ENCODE data around the gene TMEM204.

The TMEM204 gene

DNA sequence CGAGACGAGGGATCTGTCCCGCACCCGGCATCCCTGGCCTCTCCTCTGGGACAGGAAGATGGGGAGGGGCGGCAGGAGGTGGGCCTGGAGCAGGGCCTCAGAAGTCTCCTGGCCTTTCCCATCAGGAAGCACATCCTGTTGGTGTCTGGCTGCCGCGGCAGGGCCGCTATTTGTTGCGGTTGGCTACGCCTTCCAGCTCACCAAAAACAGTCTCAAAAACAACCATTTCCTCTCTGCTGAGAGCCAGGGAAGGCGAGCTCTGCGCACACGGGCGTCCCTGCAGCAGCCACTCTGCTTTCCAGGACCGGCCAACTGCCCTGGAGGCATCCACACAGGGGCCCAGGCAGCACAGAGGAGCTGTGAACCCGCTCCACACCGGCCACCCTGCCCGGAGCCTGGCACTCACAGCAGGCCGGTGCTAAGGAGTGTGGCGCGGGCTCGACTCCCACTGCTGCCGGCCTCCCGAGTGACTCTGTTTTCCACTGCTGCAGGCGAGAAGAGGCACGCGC, at the start of gene TMEM204:
TMEM204 (plus strand) TSS at position 224 of the 509 bp plus-strand sequence. CDS start 610 bp downstream, outside the sequence.
- in situ Hi-C loops (cut with MboI; ENCODE audit: low pct_unique_long_range_greater_than_20kb, low sequenced_read_pairs, unreplicated experiment), result no loop called here
- TF ChIP-seq, protein P1, sequence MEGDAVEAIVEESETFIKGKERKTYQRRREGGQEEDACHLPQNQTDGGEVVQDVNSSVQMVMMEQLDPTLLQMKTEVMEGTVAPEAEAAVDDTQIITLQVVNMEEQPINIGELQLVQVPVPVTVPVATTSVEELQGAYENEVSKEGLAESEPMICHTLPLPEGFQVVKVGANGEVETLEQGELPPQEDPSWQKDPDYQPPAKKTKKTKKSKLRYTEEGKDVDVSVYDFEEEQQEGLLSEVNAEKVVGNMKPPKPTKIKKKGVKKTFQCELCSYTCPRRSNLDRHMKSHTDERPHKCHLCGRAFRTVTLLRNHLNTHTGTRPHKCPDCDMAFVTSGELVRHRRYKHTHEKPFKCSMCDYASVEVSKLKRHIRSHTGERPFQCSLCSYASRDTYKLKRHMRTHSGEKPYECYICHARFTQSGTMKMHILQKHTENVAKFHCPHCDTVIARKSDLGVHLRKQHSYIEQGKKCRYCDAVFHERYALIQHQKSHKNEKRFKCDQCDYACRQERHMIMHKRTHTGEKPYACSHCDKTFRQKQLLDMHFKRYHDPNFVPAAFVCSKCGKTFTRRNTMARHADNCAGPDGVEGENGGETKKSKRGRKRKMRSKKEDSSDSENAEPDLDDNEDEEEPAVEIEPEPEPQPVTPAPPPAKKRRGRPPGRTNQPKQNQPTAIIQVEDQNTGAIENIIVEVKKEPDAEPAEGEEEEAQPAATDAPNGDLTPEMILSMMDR (IDR thresholded peaks at IDR 0.05; ENCODE audit: extremely low read depth, insufficient read depth, missing control alignments), result no peak
- no peak for DNase-seq (ENCODE audit: low spot score)

DNA sequence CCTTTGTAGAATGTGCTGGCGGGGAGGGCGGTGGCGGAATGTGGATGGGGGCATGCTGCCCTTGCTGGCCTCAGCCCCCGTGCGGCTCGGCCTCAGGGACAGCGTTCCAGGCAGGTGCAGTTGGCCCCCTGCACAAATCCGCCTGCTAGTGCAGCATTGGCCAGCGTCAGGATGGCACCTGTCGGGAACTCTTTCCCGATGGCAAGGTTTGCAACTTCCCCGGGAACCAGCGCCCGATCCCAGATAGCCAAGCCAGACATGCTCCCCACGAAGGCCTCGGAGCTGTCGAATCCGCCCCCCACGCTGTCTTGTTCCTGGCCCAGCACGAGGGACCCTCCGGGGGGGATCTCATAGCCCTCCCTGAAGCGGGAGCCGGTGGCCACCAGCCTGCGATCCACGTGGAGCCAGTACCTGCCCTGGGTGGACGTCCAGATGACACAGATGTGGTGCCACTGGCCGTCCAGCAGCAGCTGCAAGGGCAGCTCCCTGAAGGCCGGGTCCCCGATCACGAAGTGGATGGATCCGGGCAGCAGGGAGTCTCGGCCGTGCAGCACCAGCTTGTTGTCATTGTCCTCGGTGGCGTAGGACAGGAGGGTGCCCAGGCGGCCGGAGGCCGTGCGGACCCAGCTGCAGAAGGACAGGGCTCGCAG, 47.5 kb upstream of the TMEM204 start:
- no peak for DNase-seq (ENCODE audit: low spot score)
- TF ChIP-seq, protein P1 (IDR thresholded peaks at IDR 0.05; ENCODE audit: extremely low read depth, insufficient read depth, missing control alignments), result no peak
- in situ Hi-C loops (cut with MboI; ENCODE audit: low pct_unique_long_range_greater_than_20kb, low sequenced_read_pairs, unreplicated experiment), result no loop called here

DNA sequence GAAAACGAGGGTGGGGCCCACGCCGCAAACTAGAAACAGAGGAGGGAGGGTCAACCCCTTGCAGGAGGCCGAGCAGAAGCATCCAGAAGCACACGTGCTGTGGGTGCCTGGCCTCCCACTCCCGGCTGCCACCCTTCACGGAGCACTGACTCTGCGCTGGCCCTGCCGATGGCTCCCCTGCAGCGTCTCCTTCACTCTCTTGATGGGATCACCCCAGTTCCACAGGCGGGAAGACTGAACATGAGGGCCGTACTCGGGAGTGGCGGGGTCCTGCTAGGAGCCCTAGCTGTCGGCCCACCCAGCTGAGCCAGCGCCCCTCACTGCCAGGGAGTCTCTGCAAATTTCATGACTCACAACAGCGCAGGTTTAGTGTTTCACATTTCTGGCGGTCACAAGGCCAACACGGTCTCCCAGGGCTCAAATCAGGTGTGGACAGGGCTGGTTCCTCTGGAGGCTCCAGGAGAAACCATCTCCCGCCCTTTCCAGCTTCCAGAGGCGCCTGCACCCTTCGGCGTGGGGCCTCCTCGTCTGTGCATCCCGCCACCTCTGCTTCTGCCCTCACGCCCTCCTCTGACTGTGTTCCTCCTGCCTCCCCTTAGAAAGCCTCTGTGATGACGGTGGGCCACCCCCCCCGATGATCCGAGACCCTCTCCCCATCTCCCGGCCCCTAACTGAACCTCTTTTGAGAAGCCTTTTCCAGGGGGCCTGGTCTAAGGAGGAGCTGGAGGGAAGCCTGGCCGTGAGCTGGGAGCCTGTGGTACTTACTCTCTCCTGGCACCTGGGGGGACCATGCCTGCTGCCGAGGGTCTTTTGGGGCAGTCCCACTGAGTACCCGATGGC, 46.7 kb upstream of the TMEM204 start:
- in situ Hi-C loops (cut with MboI; ENCODE audit: low pct_unique_long_range_greater_than_20kb, low sequenced_read_pairs, unreplicated experiment), result no loop called here

DNA sequence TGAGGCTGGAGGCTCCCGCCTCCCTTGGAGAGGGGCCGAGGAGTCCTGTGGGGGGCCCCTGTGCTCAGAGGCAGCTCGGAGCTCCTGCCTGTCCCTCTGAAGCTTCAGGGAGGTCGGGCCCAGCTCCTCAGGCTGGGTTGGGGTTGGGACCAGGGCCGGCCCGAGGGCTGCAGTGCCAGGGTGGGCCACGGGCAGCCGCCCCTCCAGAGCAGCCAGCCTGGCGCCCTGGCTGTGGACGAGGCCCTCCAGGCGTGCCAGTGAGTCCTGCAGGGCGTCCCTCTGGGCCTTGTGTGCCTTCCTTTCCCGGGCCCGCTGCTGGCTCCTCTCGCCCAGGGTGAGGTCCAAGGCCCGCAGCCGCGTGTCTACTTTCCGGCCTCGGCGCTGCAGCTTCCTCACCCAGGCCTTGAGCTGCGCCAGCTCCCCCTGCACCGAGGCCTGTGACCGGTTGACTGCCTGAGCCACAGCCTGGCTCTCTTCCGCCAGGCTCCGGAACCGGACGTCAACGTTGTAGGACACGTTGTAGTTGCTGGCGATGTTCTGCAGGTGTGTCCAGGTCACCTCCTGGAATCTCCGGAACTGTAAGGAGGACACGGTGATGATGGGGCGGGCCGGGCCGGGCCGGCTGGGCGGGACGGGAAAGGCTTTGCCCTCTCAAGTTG, 45.9 kb upstream of the TMEM204 start:
- in situ Hi-C loops (cut with MboI; ENCODE audit: low pct_unique_long_range_greater_than_20kb, low sequenced_read_pairs, unreplicated experiment), result no loop called here
- TF ChIP-seq, protein P1 (IDR thresholded peaks at IDR 0.05; ENCODE audit: extremely low read depth, insufficient read depth, missing control alignments), result no peak
- no peak for DNase-seq (ENCODE audit: low spot score)

More for the DNA sequence above, 46.7 kb upstream of the TMEM204 start:
- no peak for DNase-seq (ENCODE audit: low spot score)
- TF ChIP-seq, protein P1 (IDR thresholded peaks at IDR 0.05; ENCODE audit: extremely low read depth, insufficient read depth, missing control alignments), result no peak

DNA sequence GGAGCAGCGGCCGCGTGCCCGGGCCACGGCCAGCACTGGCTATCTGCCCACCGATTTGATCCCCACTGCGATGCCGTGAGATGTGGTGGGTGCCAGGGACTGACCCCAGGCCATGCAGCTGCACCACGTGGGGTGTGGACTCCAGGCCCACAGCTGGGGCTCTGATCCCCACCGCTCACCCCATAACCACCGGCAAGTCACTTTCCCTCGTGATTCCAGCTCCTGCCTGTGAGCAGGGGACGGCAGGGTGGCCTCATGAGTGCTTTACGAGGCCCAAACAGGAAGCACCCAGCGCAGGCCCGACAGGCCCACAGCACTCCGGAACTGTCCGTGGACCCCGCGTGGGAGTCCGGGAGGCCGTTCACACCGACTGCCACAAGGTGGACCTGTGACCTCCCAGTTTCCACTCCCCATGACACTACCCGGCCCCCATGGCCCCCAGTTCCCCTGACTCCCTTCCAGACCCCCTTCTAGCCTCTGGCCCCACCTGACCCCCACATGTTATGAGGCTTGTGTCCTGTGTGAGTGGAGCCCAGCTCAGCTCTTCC, 45.3 kb upstream of the TMEM204 start:
- in situ Hi-C loops (cut with MboI; ENCODE audit: low pct_unique_long_range_greater_than_20kb, low sequenced_read_pairs, unreplicated experiment), result no loop called here
- TF ChIP-seq, protein P1 (IDR thresholded peaks at IDR 0.05; ENCODE audit: extremely low read depth, insufficient read depth, missing control alignments), result no peak
- no peak for DNase-seq (ENCODE audit: low spot score)

DNA sequence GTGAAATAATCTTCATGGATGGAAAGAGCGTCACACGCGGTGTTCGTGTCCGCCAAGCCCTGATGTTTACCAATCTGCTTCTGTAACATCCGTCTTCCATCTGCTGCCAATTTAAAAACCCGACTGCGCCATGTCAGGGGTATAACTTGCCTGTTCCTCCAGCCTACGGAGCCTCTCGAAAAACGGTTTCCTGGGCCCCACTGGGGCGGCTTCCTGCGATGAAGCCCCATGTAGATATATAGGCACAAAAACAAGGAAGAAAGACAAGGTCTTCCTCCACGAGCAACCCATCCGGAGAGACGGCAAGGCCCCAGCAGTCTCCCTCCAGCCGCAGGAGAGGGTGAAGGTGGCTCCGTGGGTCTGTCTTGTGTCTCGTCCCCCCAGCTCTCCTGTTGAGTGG, 44.8 kb upstream of the TMEM204 start, which contains the start of gene PTX4:
PTX4 (minus strand) TSS at position 326 of the 400 bp plus-strand sequence; CDS start at position 291, 35 bp downstream.
- TF ChIP-seq, protein P1 (IDR thresholded peaks at IDR 0.05; ENCODE audit: extremely low read depth, insufficient read depth, missing control alignments), result no peak
- no peak for DNase-seq (ENCODE audit: low spot score)
- in situ Hi-C loops (cut with MboI; ENCODE audit: low pct_unique_long_range_greater_than_20kb, low sequenced_read_pairs, unreplicated experiment), result no loop called here

Data from GM13977 (cell line).